ENCODE results near the gene WASHC4. TPM values are rescaled to one million over a fixed set of nuclear protein-coding genes. Genes with fewer than 3 reads are reported as not detected.
A peak's percentile ranks its signal among the peaks of the same experiment; 100 is the strongest.

WASHC4 gene
- total RNA-seq, 1 experiment from 2014 or later: 46.9 TPM

- H3K9ac ChIP-seq (ENCODE audit: low read length): no peak overlapping the region
- H3K4me2 ChIP-seq (ENCODE audit: low read length): no peak overlapping the region
- H3F3A ChIP-seq (ENCODE audit: low read length, unreplicated experiment): no peaks in the 10 kb centered on the region
- ChIA-PET CTCF (no interaction called here), POLR2A (ENCODE audit: unreplicated experiment) (interaction anchor here (1.0 kb wide), 1 partner anchor 13 kb away, joined by 5 read pairs; no protein-coding TSS in a partner anchor)
- H3K27ac ChIP-seq (ENCODE audit: low read length): no peak overlapping the region
- no peak overlapping the region for H3K4me3 ChIP-seq (ENCODE audit: low read length)
- no peaks in the 10 kb centered on the region for H3K79me2 ChIP-seq (ENCODE audit: low read length)
- peaks cover 15% of the 10 kb centered on the region for H3K4me1 ChIP-seq (ENCODE audit: insufficient read depth, low read length)
- intact Hi-C loops (cut with micrococcal nuclease): no loop called here
- peaks cover 49% of the 10 kb centered on the region for H3K36me3 ChIP-seq (ENCODE audit: low read depth, low read length)
- no peak overlapping the region for H2AFZ ChIP-seq (ENCODE audit: low read length)
- H3K27me3 ChIP-seq (ENCODE audit: low read length): no peaks in the 10 kb centered on the region
- H3K9me2 ChIP-seq (replicated peaks; ENCODE audit: low read length): no peaks in the 10 kb centered on the region
- no TSS peak for BruUV-seq (replicated peaks)
- H3K9me3 ChIP-seq (ENCODE audit: low read length): no peaks in the 10 kb centered on the region
- TF ChIP-seq EZH2phosphoT487 (IDR thresholded peaks at IDR 0.05; ENCODE audit: borderline replicate concordance, low read length) (no peak), CTCF (conservative IDR thresholded peaks at IDR 0.05; ENCODE audit: low read depth, low read length) (no peak), EZH2 (IDR thresholded peaks at IDR 0.05; ENCODE audit: low read length, unreplicated experiment) (no peak)
- H4K20me1 ChIP-seq (ENCODE audit: low read length): no peaks in the 10 kb centered on the region
- no peak for DNase-seq
- no peak for ATAC-seq
These were observed 94.7 kb downstream of the WASHC4 start for GRCh38 chr12:105202202-105202601.

GRCh38 chr12:105204127-105204526 lies 96.6 kb downstream of the WASHC4 start:
- no peak for ATAC-seq
- ChIA-PET POLR2A (ENCODE audit: unreplicated experiment) (no interaction called here), CTCF (no interaction called here)
- H3K36me3 ChIP-seq (ENCODE audit: low read depth, low read length): peaks cover 52% of the 10 kb centered on the region
- no peaks in the 10 kb centered on the region for H3K27me3 ChIP-seq (ENCODE audit: low read length)
- H3K4me1 ChIP-seq (ENCODE audit: insufficient read depth, low read length): peaks cover 15% of the 10 kb centered on the region
- no peak overlapping the region; the same call in 1 of the 2 replicates for H3K9ac ChIP-seq (ENCODE audit: low read length)
- H3F3A ChIP-seq (ENCODE audit: low read length, unreplicated experiment): no peaks in the 10 kb centered on the region
- no peaks in the 10 kb centered on the region for H3K9me2 ChIP-seq (replicated peaks; ENCODE audit: low read length)
- intact Hi-C loops (cut with micrococcal nuclease): no loop called here
- H3K4me3 ChIP-seq (ENCODE audit: low read length): no peak overlapping the region
- DNase-seq: no peak
- TF ChIP-seq CTCF (conservative IDR thresholded peaks at IDR 0.05; ENCODE audit: low read depth, low read length) (no peak), EZH2phosphoT487 (IDR thresholded peaks at IDR 0.05; ENCODE audit: borderline replicate concordance, low read length) (no peak), EZH2 (IDR thresholded peaks at IDR 0.05; ENCODE audit: low read length, unreplicated experiment) (no peak)
- peak overlapping the region; percentile 77 for H3K27ac ChIP-seq (ENCODE audit: low read length)
- H4K20me1 ChIP-seq (ENCODE audit: low read length): no peaks in the 10 kb centered on the region
- no peaks in the 10 kb centered on the region for H3K79me2 ChIP-seq (ENCODE audit: low read length)
- no peak overlapping the region for H3K4me2 ChIP-seq (ENCODE audit: low read length)
- H3K9me3 ChIP-seq (ENCODE audit: low read length): no peaks in the 10 kb centered on the region
- no peak overlapping the region for H2AFZ ChIP-seq (ENCODE audit: low read length)
- no TSS peak for BruUV-seq (replicated peaks)

GRCh38 chr12:105204916-105205315 lies 97.4 kb downstream of the WASHC4 start:
- H3K9ac ChIP-seq (ENCODE audit: low read length): peak overlapping the region; percentile 50

More at GRCh38 chr12:105204916-105205315, 97.4 kb downstream of the WASHC4 start:
- Histone ChIP-seq H3K4me1 (ENCODE audit: insufficient read depth, low read length) (peaks cover 15% of the 10 kb centered on the region), H3K27ac (ENCODE audit: low read length) (peak overlapping the region; percentile 77), H3K36me3 (ENCODE audit: low read depth, low read length) (peaks cover 52% of the 10 kb centered on the region), H4K20me1 (ENCODE audit: low read length) (no peaks in the 10 kb centered on the region), H3K4me2 (ENCODE audit: low read length) (no peak overlapping the region), H3K4me3 (ENCODE audit: low read length) (no peak overlapping the region), H3K9me2 (replicated peaks; ENCODE audit: low read length) (no peaks in the 10 kb centered on the region), H3K79me2 (ENCODE audit: low read length) (no peaks in the 10 kb centered on the region), H3K27me3 (ENCODE audit: low read length) (no peaks in the 10 kb centered on the region), H3K9me3 (ENCODE audit: low read length) (no peaks in the 10 kb centered on the region), H2AFZ (ENCODE audit: low read length) (no peak overlapping the region), H3F3A (ENCODE audit: low read length, unreplicated experiment) (no peaks in the 10 kb centered on the region)
- ChIA-PET POLR2A (ENCODE audit: unreplicated experiment) (no interaction called here), CTCF (interaction anchor here (0.6 to 0.8 kb wide), 2 partner anchors 164 to 178 kb away, joined by 3 to 5 read pairs; no protein-coding TSS in a partner anchor)
- DNase-seq: peak; percentile 83
- no TSS peak for BruUV-seq (replicated peaks)
- intact Hi-C loops (cut with micrococcal nuclease): no loop called here
- no peak for TF ChIP-seq CTCF (conservative IDR thresholded peaks at IDR 0.05; ENCODE audit: low read depth, low read length)
- no peak for TF ChIP-seq EZH2 (IDR thresholded peaks at IDR 0.05; ENCODE audit: low read length, unreplicated experiment)
- no peak for TF ChIP-seq EZH2phosphoT487 (IDR thresholded peaks at IDR 0.05; ENCODE audit: borderline replicate concordance, low read length)
- peak; percentile 90 for ATAC-seq
